ENCODE data around the gene TRIM37. TPM values are rescaled to one million over a fixed set of nuclear protein-coding genes. Genes with fewer than 3 reads are reported as not detected.

TRIM37 gene, protein sequence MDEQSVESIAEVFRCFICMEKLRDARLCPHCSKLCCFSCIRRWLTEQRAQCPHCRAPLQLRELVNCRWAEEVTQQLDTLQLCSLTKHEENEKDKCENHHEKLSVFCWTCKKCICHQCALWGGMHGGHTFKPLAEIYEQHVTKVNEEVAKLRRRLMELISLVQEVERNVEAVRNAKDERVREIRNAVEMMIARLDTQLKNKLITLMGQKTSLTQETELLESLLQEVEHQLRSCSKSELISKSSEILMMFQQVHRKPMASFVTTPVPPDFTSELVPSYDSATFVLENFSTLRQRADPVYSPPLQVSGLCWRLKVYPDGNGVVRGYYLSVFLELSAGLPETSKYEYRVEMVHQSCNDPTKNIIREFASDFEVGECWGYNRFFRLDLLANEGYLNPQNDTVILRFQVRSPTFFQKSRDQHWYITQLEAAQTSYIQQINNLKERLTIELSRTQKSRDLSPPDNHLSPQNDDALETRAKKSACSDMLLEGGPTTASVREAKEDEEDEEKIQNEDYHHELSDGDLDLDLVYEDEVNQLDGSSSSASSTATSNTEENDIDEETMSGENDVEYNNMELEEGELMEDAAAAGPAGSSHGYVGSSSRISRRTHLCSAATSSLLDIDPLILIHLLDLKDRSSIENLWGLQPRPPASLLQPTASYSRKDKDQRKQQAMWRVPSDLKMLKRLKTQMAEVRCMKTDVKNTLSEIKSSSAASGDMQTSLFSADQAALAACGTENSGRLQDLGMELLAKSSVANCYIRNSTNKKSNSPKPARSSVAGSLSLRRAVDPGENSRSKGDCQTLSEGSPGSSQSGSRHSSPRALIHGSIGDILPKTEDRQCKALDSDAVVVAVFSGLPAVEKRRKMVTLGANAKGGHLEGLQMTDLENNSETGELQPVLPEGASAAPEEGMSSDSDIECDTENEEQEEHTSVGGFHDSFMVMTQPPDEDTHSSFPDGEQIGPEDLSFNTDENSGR
- 62.3 to 67.2 TPM (median 65.1 TPM) in 3 replicates for total RNA-seq (2021)
- Bru-seq, nascent RNA = percentile 76 among the genes with signal in this experiment
- long read RNA-seq, experiment 1, full-length matches to known transcripts = 172 of 316 reads
- long read RNA-seq, experiment 1, partial matches to known transcripts = 76 of 316 reads
- long read RNA-seq, experiment 1, other reads (novel, unspliced or antisense) = 68 of 316 reads
- long read RNA-seq, experiment 2, full-length matches to known transcripts = 11 of 56 reads
- long read RNA-seq, experiment 2, partial matches to known transcripts = 13 of 56 reads
- long read RNA-seq, experiment 2, other reads (novel, unspliced or antisense) = 32 of 56 reads
- long read RNA-seq, experiment 3, full-length matches to known transcripts = 1 of 5 reads
- long read RNA-seq, experiment 3, partial matches to known transcripts = 1 of 5 reads
- long read RNA-seq, experiment 3, other reads (novel, unspliced or antisense) = 3 of 5 reads

GRCh38 chr17:59106463-59107305 is at the start of gene TRIM37:
Gene TRIM37, minus strand, starts transcription at chr17:59106880. Its CDS starts 419 bp downstream, at chr17:59106461.
- ATAC-seq (peak; percentile 98), DNase-seq (ENCODE audit: low spot score) (peak; percentile 98)
- Mint-ChIP-seq H3K4me3 (peak within 1 kb of the TSS; percentile 94), H3K27ac (peak within 1 kb of the TSS; percentile 97), H3K9me3 (no peaks in the 10 kb centered on the region), H3K36me3 (peaks cover 13% of the 10 kb centered on the region), H3K4me1 (peaks cover 17% of the 10 kb centered on the region), H3K27me3 (ENCODE audit: low read depth) (no peaks in the 10 kb centered on the region)
- ChIA-PET CTCF (interaction anchor here (0.9 to 1.3 kb wide), 2 partner anchors 47 to 588 kb away, joined by 4 to 7 read pairs; no protein-coding TSS in a partner anchor), POLR2A (interaction anchor here (0.5 to 2.1 kb wide), 8 partner anchors 8 to 593 kb away, joined by 3 to 23 read pairs (median 4); partner anchors contain the start of genes PRR11, SKA2 and SMG8)
- TF ChIP-seq, protein P1, sequence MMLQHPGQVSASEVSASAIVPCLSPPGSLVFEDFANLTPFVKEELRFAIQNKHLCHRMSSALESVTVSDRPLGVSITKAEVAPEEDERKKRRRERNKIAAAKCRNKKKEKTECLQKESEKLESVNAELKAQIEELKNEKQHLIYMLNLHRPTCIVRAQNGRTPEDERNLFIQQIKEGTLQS (CRISPR knock-in tag; conservative IDR thresholded peaks at IDR 0.05) = no peak
- TF ChIP-seq, protein P2, sequence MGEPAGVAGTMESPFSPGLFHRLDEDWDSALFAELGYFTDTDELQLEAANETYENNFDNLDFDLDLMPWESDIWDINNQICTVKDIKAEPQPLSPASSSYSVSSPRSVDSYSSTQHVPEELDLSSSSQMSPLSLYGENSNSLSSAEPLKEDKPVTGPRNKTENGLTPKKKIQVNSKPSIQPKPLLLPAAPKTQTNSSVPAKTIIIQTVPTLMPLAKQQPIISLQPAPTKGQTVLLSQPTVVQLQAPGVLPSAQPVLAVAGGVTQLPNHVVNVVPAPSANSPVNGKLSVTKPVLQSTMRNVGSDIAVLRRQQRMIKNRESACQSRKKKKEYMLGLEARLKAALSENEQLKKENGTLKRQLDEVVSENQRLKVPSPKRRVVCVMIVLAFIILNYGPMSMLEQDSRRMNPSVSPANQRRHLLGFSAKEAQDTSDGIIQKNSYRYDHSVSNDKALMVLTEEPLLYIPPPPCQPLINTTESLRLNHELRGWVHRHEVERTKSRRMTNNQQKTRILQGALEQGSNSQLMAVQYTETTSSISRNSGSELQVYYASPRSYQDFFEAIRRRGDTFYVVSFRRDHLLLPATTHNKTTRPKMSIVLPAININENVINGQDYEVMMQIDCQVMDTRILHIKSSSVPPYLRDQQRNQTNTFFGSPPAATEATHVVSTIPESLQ (CRISPR knock-in tag; IDR thresholded peaks at IDR 0.05) = no peak
- TF ChIP-seq HMGA2 (CRISPR knock-in tag; IDR thresholded peaks at IDR 0.05) = no peak
- no peak for TF ChIP-seq ZNF671 (CRISPR knock-in tag; IDR thresholded peaks at IDR 0.05)
- TF ChIP-seq SMAD4 (CRISPR knock-in tag; IDR thresholded peaks at IDR 0.05) = no peak
- TF ChIP-seq, protein P3, sequence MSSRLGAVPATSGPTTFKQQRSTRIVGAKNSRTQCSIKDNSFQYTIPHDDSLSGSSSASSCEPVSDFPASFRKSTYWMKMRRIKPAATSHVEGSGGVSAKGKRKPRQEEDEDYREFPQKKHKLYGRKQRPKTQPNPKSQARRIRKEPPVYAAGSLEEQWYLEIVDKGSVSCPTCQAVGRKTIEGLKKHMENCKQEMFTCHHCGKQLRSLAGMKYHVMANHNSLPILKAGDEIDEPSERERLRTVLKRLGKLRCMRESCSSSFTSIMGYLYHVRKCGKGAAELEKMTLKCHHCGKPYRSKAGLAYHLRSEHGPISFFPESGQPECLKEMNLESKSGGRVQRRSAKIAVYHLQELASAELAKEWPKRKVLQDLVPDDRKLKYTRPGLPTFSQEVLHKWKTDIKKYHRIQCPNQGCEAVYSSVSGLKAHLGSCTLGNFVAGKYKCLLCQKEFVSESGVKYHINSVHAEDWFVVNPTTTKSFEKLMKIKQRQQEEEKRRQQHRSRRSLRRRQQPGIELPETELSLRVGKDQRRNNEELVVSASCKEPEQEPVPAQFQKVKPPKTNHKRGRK (CRISPR knock-in tag; IDR thresholded peaks at IDR 0.05; ENCODE audit: borderline replicate concordance) = no peak
- TF ChIP-seq JAZF1 (CRISPR knock-in tag; IDR thresholded peaks at IDR 0.05) = no peak
- TF ChIP-seq PRDM15 (CRISPR knock-in tag; IDR thresholded peaks at IDR 0.05) = no peak
- TF ChIP-seq, protein P4, sequence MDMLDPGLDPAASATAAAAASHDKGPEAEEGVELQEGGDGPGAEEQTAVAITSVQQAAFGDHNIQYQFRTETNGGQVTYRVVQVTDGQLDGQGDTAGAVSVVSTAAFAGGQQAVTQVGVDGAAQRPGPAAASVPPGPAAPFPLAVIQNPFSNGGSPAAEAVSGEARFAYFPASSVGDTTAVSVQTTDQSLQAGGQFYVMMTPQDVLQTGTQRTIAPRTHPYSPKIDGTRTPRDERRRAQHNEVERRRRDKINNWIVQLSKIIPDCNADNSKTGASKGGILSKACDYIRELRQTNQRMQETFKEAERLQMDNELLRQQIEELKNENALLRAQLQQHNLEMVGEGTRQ (CRISPR knock-in tag; IDR thresholded peaks at IDR 0.05) = peak; percentile 98
- TF ChIP-seq, protein P5, sequence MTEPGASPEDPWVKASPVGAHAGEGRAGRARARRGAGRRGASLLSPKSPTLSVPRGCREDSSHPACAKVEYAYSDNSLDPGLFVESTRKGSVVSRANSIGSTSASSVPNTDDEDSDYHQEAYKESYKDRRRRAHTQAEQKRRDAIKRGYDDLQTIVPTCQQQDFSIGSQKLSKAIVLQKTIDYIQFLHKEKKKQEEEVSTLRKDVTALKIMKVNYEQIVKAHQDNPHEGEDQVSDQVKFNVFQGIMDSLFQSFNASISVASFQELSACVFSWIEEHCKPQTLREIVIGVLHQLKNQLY (CRISPR knock-in tag; IDR thresholded peaks at IDR 0.05) = no peak
- no peak for TF ChIP-seq IRF1 (CRISPR knock-in tag; IDR thresholded peaks at IDR 0.05)
- TF ChIP-seq SMAD3 (CRISPR knock-in tag; IDR thresholded peaks at IDR 0.05; ENCODE audit: borderline replicate concordance) = peak; percentile 49; the same call in 1 of the 2 replicates
- TF ChIP-seq ZNF232 (CRISPR knock-in tag; IDR thresholded peaks at IDR 0.05) = 0 out of 2 replicates have a peak, but pooled peaks have one; percentile 36
- TF ChIP-seq ZNF423 (CRISPR knock-in tag; IDR thresholded peaks at IDR 0.05) = no peak
- no peak for TF ChIP-seq ATF2 (CRISPR knock-in tag; IDR thresholded peaks at IDR 0.05; ENCODE audit: borderline replicate concordance, low read depth)
- TF ChIP-seq FOXJ3 (CRISPR knock-in tag; IDR thresholded peaks at IDR 0.05; ENCODE audit: borderline replicate concordance) = no peak
- TF ChIP-seq NFYB (CRISPR knock-in tag; conservative IDR thresholded peaks at IDR 0.05; ENCODE audit: low read depth) = no peak
- TF ChIP-seq TEAD4 (CRISPR knock-in tag; IDR thresholded peaks at IDR 0.05) = no peak; the same call in 1 of the 2 replicates
- TF ChIP-seq ELF4 (CRISPR knock-in tag; IDR thresholded peaks at IDR 0.05; ENCODE audit: low read depth) = no peak

Data from WTC11 (cell line).